ENCODE measurements around the gene TRIM23.
"Not testable (repeated sequence)": the region's sequence is repeated elsewhere in the genome, so short reads cannot be mapped to it uniquely, and the experiment has no call there.

Gene TRIM23

GRCh38 chr5:65624025-65624570, at the start of gene TRIM23:
Gene TRIM23, minus strand, starts transcription at chr5:65624333. Its CDS starts 59 bp downstream, at chr5:65624274.
- DNase-seq (ENCODE audit: insufficient read length, low spot score) (peak; percentile 93), FAIRE-seq (peak; percentile 9)

GRCh38 chr5:65672796-65673195, 48.7 kb upstream of the TRIM23 start:
- no peak for DNase-seq (ENCODE audit: insufficient read length, low spot score)

GRCh38 chr5:65668696-65669095, 44.6 kb upstream of the TRIM23 start:
- DNase-seq (ENCODE audit: insufficient read length, low spot score): no peak
- FAIRE-seq: no peak

More at GRCh38 chr5:65672796-65673195, 48.7 kb upstream of the TRIM23 start:
- no peak for FAIRE-seq

- DNase-seq (ENCODE audit: insufficient read length, low spot score): peak; percentile 18
- FAIRE-seq: no peak
Measured at GRCh38 chr5:65663804-65664521, 39.8 kb upstream of the TRIM23 start.

- DNase-seq (ENCODE audit: insufficient read length, low spot score) (no peak), FAIRE-seq (no peak)
Measured at GRCh38 chr5:65654713-65655112, 30.6 kb upstream of the TRIM23 start.

GRCh38 chr5:65651144-65651543, 27.0 kb upstream of the TRIM23 start:
- FAIRE-seq (no peak), DNase-seq (ENCODE audit: insufficient read length, low spot score) (no peak)

GRCh38 chr5:65647941-65648340, 23.8 kb upstream of the TRIM23 start:
- DNase-seq (ENCODE audit: insufficient read length, low spot score): no peak
- no peak for FAIRE-seq

GRCh38 chr5:65646938-65647337, 22.8 kb upstream of the TRIM23 start:
- no peak for DNase-seq (ENCODE audit: insufficient read length, low spot score)
- no peak for FAIRE-seq

- DNase-seq (ENCODE audit: insufficient read length, low spot score) (no peak), FAIRE-seq (no peak)
Measured at GRCh38 chr5:65640240-65640639, 16.1 kb upstream of the TRIM23 start.

- DNase-seq (ENCODE audit: insufficient read length, low spot score) (no peak), FAIRE-seq (no peak)
Measured at GRCh38 chr5:65630981-65631380, 6.8 kb upstream of the TRIM23 start.

GRCh38 chr5:65625743-65626142, 1.6 kb upstream of the TRIM23 start:
- DNase-seq (ENCODE audit: insufficient read length, low spot score) (no peak), FAIRE-seq (no peak)

- FAIRE-seq: no peak
- peak; percentile 72 for DNase-seq (ENCODE audit: insufficient read length, low spot score)
Measured at GRCh38 chr5:65624571-65625555, 730 bp upstream of the TRIM23 start, which contains the start of the genes SHLD3 and TRAPPC13. Gene SHLD3, plus strand, starts transcription at chr5:65625027. Its CDS starts 4,561 bp downstream, at chr5:65629588. Gene TRAPPC13, plus strand, starts transcription at chr5:65625027. Its CDS starts 34 bp downstream, at chr5:65625061.

GRCh38 chr5:65623482-65623881, 651 bp downstream of the TRIM23 start:
- DNase-seq (ENCODE audit: insufficient read length, low spot score) (no peak), FAIRE-seq (no peak)

- DNase-seq (ENCODE audit: insufficient read length, low spot score); FAIRE-seq: not testable (repeated sequence)
Measured at GRCh38 chr5:65621961-65622360, 2.2 kb downstream of the TRIM23 start.

GRCh38 chr5:65620021-65620420, 4.1 kb downstream of the TRIM23 start:
- DNase-seq (ENCODE audit: insufficient read length, low spot score) (no peak), FAIRE-seq (no peak)

- no peak for DNase-seq (ENCODE audit: insufficient read length, low spot score)
- FAIRE-seq: no peak
Measured at GRCh38 chr5:65612298-65612907, 11.7 kb downstream of the TRIM23 start.

GRCh38 chr5:65611524-65611923, 12.6 kb downstream of the TRIM23 start:
- DNase-seq (ENCODE audit: insufficient read length, low spot score) (no peak), FAIRE-seq (no peak)

GRCh38 chr5:65601761-65602160, 22.4 kb downstream of the TRIM23 start:
- not testable (repeated sequence) for DNase-seq (ENCODE audit: insufficient read length, low spot score); FAIRE-seq

- no peak for FAIRE-seq
- no peak for DNase-seq (ENCODE audit: insufficient read length, low spot score)
Measured at GRCh38 chr5:65588694-65589093, 35.4 kb downstream of the TRIM23 start.

- no peak for FAIRE-seq
- no peak for DNase-seq (ENCODE audit: insufficient read length, low spot score)
Measured at GRCh38 chr5:65577141-65577540, 47.0 kb downstream of the TRIM23 start.

Data from HTR-8/SVneo (cell line).